ENCODE data around the gene NINJ2. TPM values are rescaled to one million over a fixed set of nuclear protein-coding genes. Genes with fewer than 3 reads are reported as not detected.

The NINJ2 gene
- total and polyA plus RNA-seq, 7 donors = 11.8 to 66.6 (median 33.1) TPM

GRCh38 chr12:536751-537245 is 126.4 kb downstream of the NINJ2 start:
- WGBS, 3 donors = 93 to 95% (median 94%) methylated on average over 3 of the region's 3 CpGs
- Histone ChIP-seq H3K4me1 (no peaks in the 10 kb centered on the region), H3K9me3 (no peaks in the 10 kb centered on the region), H3K36me3 (ENCODE audit: insufficient read depth in 1 of 2, low read depth in 1 of 2) (no peaks in the 10 kb centered on the region), H3K27me3 (ENCODE audit: insufficient read depth in 3 of 3, low read length in 2 of 3) (peaks cover 0 to 4% (median 0%) of the 10 kb centered on the region in 3 donors), H3K4me3 (no peak overlapping the region), H3K27ac (no peak overlapping the region)
- DNase-seq (no peak), ATAC-seq (no peak)
- TF ChIP-seq CTCF (IDR thresholded peaks at IDR 0.05) = no peak
- intact Hi-C loops (cut with DNase I) = no loop called here

- no peaks in the 10 kb centered on the region for H3K9me3 ChIP-seq
- DNase-seq = no peak
These were observed 127.8 kb downstream of the NINJ2 start for GRCh38 chr12:535396-535795.

GRCh38 chr12:534216-534615 is 129.0 kb downstream of the NINJ2 start:
- TF ChIP-seq CTCF (IDR thresholded peaks at IDR 0.05) = no peak
- no peaks in the 10 kb centered on the region for H3K36me3 ChIP-seq (ENCODE audit: insufficient read depth in 1 of 2, low read depth in 1 of 2)
- DNase-seq (no peak), ATAC-seq (no peak)
- H3K4me3 ChIP-seq = no peak overlapping the region
- no peak overlapping the region for H3K27ac ChIP-seq
- intact Hi-C loops (cut with DNase I) = no loop called here
- no peaks in the 10 kb centered on the region for H3K4me1 ChIP-seq
- peaks cover 0 to 4% (median 0%) of the 10 kb centered on the region in 3 donors for H3K27me3 ChIP-seq (ENCODE audit: insufficient read depth in 3 of 3, low read length in 2 of 3)
- 83 to 94% (median 86%) methylated on average over 14 of the region's 14 CpGs for whole genome bisulfite sequencing, 3 donors
- H3K9me3 ChIP-seq = no peaks in the 10 kb centered on the region

More at GRCh38 chr12:535396-535795, 127.8 kb downstream of the NINJ2 start:
- Histone ChIP-seq H3K27me3 (ENCODE audit: insufficient read depth in 3 of 3, low read length in 2 of 3) (peaks cover 0 to 4% (median 0%) of the 10 kb centered on the region in 3 donors), H3K36me3 (ENCODE audit: insufficient read depth in 1 of 2, low read depth in 1 of 2) (no peaks in the 10 kb centered on the region), H3K4me3 (no peak overlapping the region), H3K27ac (no peak overlapping the region), H3K4me1 (no peaks in the 10 kb centered on the region)
- 95 to 97% (median 96%) methylated on average over 7 of the region's 7 CpGs for WGBS, 3 donors
- intact Hi-C loops (cut with DNase I) = no loop called here
- TF ChIP-seq CTCF (IDR thresholded peaks at IDR 0.05) = no peak
- no peak for ATAC-seq

GRCh38 chr12:533718-534117 is 129.5 kb downstream of the NINJ2 start:
- ATAC-seq (no peak), DNase-seq (no peak)
- H3K4me3 ChIP-seq = no peak overlapping the region
- no peak overlapping the region for H3K27ac ChIP-seq
- H3K27me3 ChIP-seq (ENCODE audit: insufficient read depth in 3 of 3, low read length in 2 of 3) = peaks cover 0 to 4% (median 0%) of the 10 kb centered on the region in 3 donors
- H3K36me3 ChIP-seq (ENCODE audit: insufficient read depth in 1 of 2, low read depth in 1 of 2) = no peaks in the 10 kb centered on the region
- no peak for TF ChIP-seq CTCF (IDR thresholded peaks at IDR 0.05)
- intact Hi-C loops (cut with DNase I) = no loop called here
- 92 to 95% (median 92%) methylated on average over 14 of the region's 14 CpGs for WGBS, 3 donors
- H3K4me1 ChIP-seq = no peaks in the 10 kb centered on the region
- no peaks in the 10 kb centered on the region for H3K9me3 ChIP-seq
